Measurements from ENCODE around the gene ARFRP1. TPM values are rescaled to one million over a fixed set of nuclear protein-coding genes. Genes with fewer than 3 reads are reported as not detected.
A peak's percentile ranks its signal among the peaks of the same experiment; 100 is the strongest.

The ARFRP1 gene
- total and polyA plus RNA-seq, 2 of the 13 experiments (the other 11 are each of a cell fraction or from before 2014, with no cell fraction given): 32.0 to 51.1 TPM

GRCh38 chr20:63736893-63737694 is 29.3 kb upstream of the ARFRP1 start (continued):
- TF ChIP-seq ZNF34 (CRISPR knock-in tag; IDR thresholded peaks at IDR 0.05; ENCODE audit: borderline replicate concordance): no peak
- peak; percentile 91 for TF ChIP-seq HNRNPL (IDR thresholded peaks at IDR 0.05; ENCODE audit: low read depth, low read length)
- no peak for TF ChIP-seq MEIS2 (CRISPR knock-in tag; IDR thresholded peaks at IDR 0.05)
- TF ChIP-seq REST (IDR thresholded peaks at IDR 0.05; ENCODE audit: borderline replicate concordance in 1 of 2, low read depth in 1 of 2, low read length in 2 of 2): no peak
- no peak for TF ChIP-seq ATAD3A (CRISPR knock-in tag; IDR thresholded peaks at IDR 0.05)
- peak; percentile 25; the same call in 1 of the 2 replicates for TF ChIP-seq HOXA3 (CRISPR knock-in tag; IDR thresholded peaks at IDR 0.05)
- TF ChIP-seq ZNF235 (CRISPR knock-in tag; IDR thresholded peaks at IDR 0.05; ENCODE audit: borderline replicate concordance): no peak; the same call in 1 of the 2 replicates
- TF ChIP-seq ZNF678 (CRISPR knock-in tag; IDR thresholded peaks at IDR 0.05): peak; percentile 32; the same call in 1 of the 2 replicates
- peak; percentile 18; the same call in 1 of the 2 replicates for TF ChIP-seq STAG1 (CRISPR knock-in tag; IDR thresholded peaks at IDR 0.05)
- TF ChIP-seq GRHL1 (CRISPR knock-in tag; conservative IDR thresholded peaks at IDR 0.05): no peak
- TF ChIP-seq ERF (CRISPR knock-in tag; IDR thresholded peaks at IDR 0.05): 0 out of 2 replicates have a peak, but pooled peaks have one; percentile 13
- no peak for TF ChIP-seq TCF12 (IDR thresholded peaks at IDR 0.05)
- peak; percentile 46 for TF ChIP-seq TCF12 (CRISPR knock-in tag; IDR thresholded peaks at IDR 0.05)
- TF ChIP-seq E2F5 (CRISPR knock-in tag; conservative IDR thresholded peaks at IDR 0.05): peak; percentile 67; the same call in 1 of the 2 replicates
- 0 out of 2 replicates have a peak, but pooled peaks have one; percentile 9 for TF ChIP-seq HOMEZ (CRISPR knock-in tag; IDR thresholded peaks at IDR 0.05; ENCODE audit: low read depth)
- no peak for TF ChIP-seq ZFY (CRISPR knock-in tag; IDR thresholded peaks at IDR 0.05)
- no peak for TF ChIP-seq ZFP37 (CRISPR knock-in tag; IDR thresholded peaks at IDR 0.05; ENCODE audit: borderline replicate concordance)
- no peak for TF ChIP-seq CREM (IDR thresholded peaks at IDR 0.05)
- no peak for TF ChIP-seq CREM (CRISPR knock-in tag; IDR thresholded peaks at IDR 0.05)
- TF ChIP-seq POGZ (CRISPR knock-in tag; IDR thresholded peaks at IDR 0.05): no peak
- no peak for TF ChIP-seq ZBTB20 (CRISPR knock-in tag; IDR thresholded peaks at IDR 0.05; ENCODE audit: borderline replicate concordance, low read depth)
- no peak for TF ChIP-seq ZNF660 (CRISPR knock-in tag; IDR thresholded peaks at IDR 0.05; ENCODE audit: borderline replicate concordance, low read depth)
- TF ChIP-seq FOXA1 (IDR thresholded peaks at IDR 0.05): no peak
- no peak; the same call in 1 of the 2 replicates for TF ChIP-seq FOXA1 (CRISPR knock-in tag; IDR thresholded peaks at IDR 0.05)
